Aorta (tissue), 5 donors: ENCODE results near the gene TIAM1. TPM values are rescaled to one million over a fixed set of nuclear protein-coding genes. Genes with fewer than 3 reads are reported as not detected.

Experiments
- ATAC-seq: fragments of 200-7000 bp; cut with Tn5 transposase; one replicate; pipeline ENCODE4 v1.9.1; 2022; ENCODE audit warnings: moderate library complexity; ENCODE audit not compliant: low FRiP score
- DNase-seq, 2 donors: peaks; one replicate each; pipeline ENCODE4 v3.0.0-alpha.2; 2020
- H3K27ac ChIP-seq, 2 donors: one replicate each; pipeline ENCODE4 v1.5.1; 2013; ENCODE audit warnings: low read length in 2 of 2, mild to moderate bottlenecking in 2 of 2, moderate library complexity in 2 of 2, control low read depth in 1 of 2, inconsistent platforms in 1 of 2, low read depth in 1 of 2
- H3K27me3 ChIP-seq, 2 donors: one replicate each; pipeline ENCODE4 v1.6.1; 2013; ENCODE audit warnings: control low read depth in 1 of 2, low read length in 1 of 2, mild to moderate bottlenecking in 1 of 2, moderate library complexity in 1 of 2; ENCODE audit not compliant: insufficient read depth in 2 of 2, control insufficient read depth in 1 of 2
- H3K36me3 ChIP-seq, 2 donors: one replicate each; pipeline ENCODE4 v1.6.1; 2013; ENCODE audit warnings: control low read depth in 1 of 2, low read length in 1 of 2, mild to moderate bottlenecking in 1 of 2; ENCODE audit not compliant: insufficient read depth in 2 of 2, control insufficient read depth in 1 of 2
- H3K4me1 ChIP-seq, 2 donors: one replicate each; pipeline ENCODE4 v1.6.1; 2013; ENCODE audit warnings: low read length in 2 of 2, control low read depth in 1 of 2, mild to moderate bottlenecking in 1 of 2, moderate library complexity in 1 of 2; ENCODE audit not compliant: insufficient read depth in 2 of 2, control insufficient read depth in 1 of 2
- H3K4me3 ChIP-seq, 2 donors: one replicate each; pipeline ENCODE4 v1.5.1; 2013; ENCODE audit warnings: low read length in 2 of 2, control low read depth in 1 of 2, mild to moderate bottlenecking in 1 of 2
- H3K9me3 ChIP-seq: one replicate; pipeline ENCODE4 v1.6.1; 2013; ENCODE audit warnings: mild to moderate bottlenecking, low read length; ENCODE audit not compliant: control insufficient read depth
- WGBS, 2 donors: extraction: QIAGEN DNeasy Blood & Tissue Kit; methylation state at CpG; one replicate each; pipeline ENCODE4 v1.1.7; 2013; 5-methylcytosine and 5-hydroxymethylcytosine counted together
- intact Hi-C, 2 donors: fragments of 100-400 bp; cut with DNase I; formaldehyde crosslinking; loops; one replicate each; pipeline versions ENCODE4 v1.14.2 to v1.15.0; 2022
- polyA plus RNA-seq, 2 donors: library from polyadenylated mRNA; stranded (reverse); fragments of 200-250 nt; gene quantifications; one replicate each; pipeline ENCODE4 v1.2.3, GENCODE V29; 2013
- total RNA-seq, 2 donors: library from RNA; stranded (reverse); fragmentation: NEBNext Ultra II Directional; extraction: Animal tissue kit (Norgen Biotek cat#: 25700); gene quantifications; one replicate each; pipeline ENCODE4 v1.2.1, GENCODE V29; 2021
- donor health status: healthy with polysubstance abuse.
- donor health status: Bipolar disorder and iron deficiency.
- donor health status: DM: no; HTN: no; CAD: no.
- donor health status: DM: no; HTN: no; CAD: no.
- donor health status: DM: yes; HTN: yes; CAD: no.

Gene TIAM1
- total and polyA plus RNA-seq, 4 donors = 0.50 to 15.8 (median 12.9) TPM; not detected in 1

GRCh38 chr21:31348188-31348587 is 4.1 kb upstream of the TIAM1 start:
- no peaks in the 10 kb centered on the region for H3K9me3 ChIP-seq
- 79 to 81% methylated on average over 7 of the region's 7 CpGs for WGBS, 2 donors
- H3K4me3 ChIP-seq = no peak overlapping the region
- ATAC-seq (no peak), DNase-seq (no peak)
- no peaks in the 10 kb centered on the region for H3K4me1 ChIP-seq
- no peaks in the 10 kb centered on the region for H3K27me3 ChIP-seq
- no peak overlapping the region for H3K27ac ChIP-seq
- intact Hi-C loops = no loop called here
- H3K36me3 ChIP-seq = no peaks in the 10 kb centered on the region

GRCh38 chr21:31347435-31348032 is 3.5 kb upstream of the TIAM1 start:
- no peaks in the 10 kb centered on the region for H3K36me3 ChIP-seq
- H3K27ac ChIP-seq = no peak overlapping the region
- no peak for DNase-seq
- no peaks in the 10 kb centered on the region for H3K9me3 ChIP-seq
- 35 to 40% methylated on average over 15 of the region's 15 CpGs for WGBS, 2 donors
- H3K4me3 ChIP-seq = no peak overlapping the region
- ATAC-seq = no peak
- H3K27me3 ChIP-seq = no peaks in the 10 kb centered on the region
- no peaks in the 10 kb centered on the region for H3K4me1 ChIP-seq
- intact Hi-C loops = no loop called here

- Histone ChIP-seq H3K27me3 (no peaks in the 10 kb centered on the region), H3K27ac (no peak overlapping the region), H3K4me3 (no peak overlapping the region), H3K9me3 (no peaks in the 10 kb centered on the region), H3K36me3 (no peaks in the 10 kb centered on the region), H3K4me1 (no peaks in the 10 kb centered on the region)
- DNase-seq = no peak
- no peak for ATAC-seq
- WGBS, 2 donors = 50 to 55% methylated on average over 14 of the region's 14 CpGs
- intact Hi-C loops = no loop called here
These were observed 2.3 kb upstream of the TIAM1 start for GRCh38 chr21:31346256-31346821.

DNA sequence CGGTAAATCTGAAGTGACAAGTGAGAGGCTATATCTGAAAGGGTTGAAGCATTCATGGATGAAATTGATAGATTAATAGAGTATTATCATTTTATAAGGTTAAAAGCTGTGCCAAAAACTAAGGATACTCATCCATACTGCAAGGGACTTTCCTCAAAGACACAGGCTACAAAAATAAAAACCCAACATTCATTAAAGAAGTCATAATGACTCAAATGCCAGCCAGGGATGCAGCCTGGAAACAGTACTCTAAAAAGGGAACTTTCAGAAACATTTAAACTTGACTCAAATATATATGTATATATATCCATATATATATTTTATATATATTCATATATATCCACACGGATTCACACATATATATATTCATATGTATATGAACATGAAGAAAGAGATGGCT is 1.1 kb upstream of the TIAM1 start:
- H3K9me3 ChIP-seq = no peaks in the 10 kb centered on the region
- no peak overlapping the region for H3K4me3 ChIP-seq
- DNase-seq (no peak), ATAC-seq (no peak)
- intact Hi-C loops = no loop called here
- no peaks in the 10 kb centered on the region for H3K36me3 ChIP-seq
- 78 to 79% methylated on average over 2 of the region's 2 CpGs for WGBS, 2 donors
- H3K27ac ChIP-seq = no peak overlapping the region
- no peaks in the 10 kb centered on the region for H3K4me1 ChIP-seq
- H3K27me3 ChIP-seq = no peaks in the 10 kb centered on the region

- H3K4me1 ChIP-seq = no peaks in the 10 kb centered on the region
- DNase-seq (no peak), ATAC-seq (no peak)
- intact Hi-C loops = no loop called here
- no peaks in the 10 kb centered on the region for H3K27me3 ChIP-seq
- no peak overlapping the region for H3K4me3 ChIP-seq
- H3K9me3 ChIP-seq = no peaks in the 10 kb centered on the region
- WGBS, 2 donors = 5 to 44% methylated on average over 2 of the region's 2 CpGs
- H3K36me3 ChIP-seq = no peaks in the 10 kb centered on the region
- no peak overlapping the region for H3K27ac ChIP-seq
These were observed 991 bp downstream of the TIAM1 start for GRCh38 chr21:31343030-31343510.

DNA sequence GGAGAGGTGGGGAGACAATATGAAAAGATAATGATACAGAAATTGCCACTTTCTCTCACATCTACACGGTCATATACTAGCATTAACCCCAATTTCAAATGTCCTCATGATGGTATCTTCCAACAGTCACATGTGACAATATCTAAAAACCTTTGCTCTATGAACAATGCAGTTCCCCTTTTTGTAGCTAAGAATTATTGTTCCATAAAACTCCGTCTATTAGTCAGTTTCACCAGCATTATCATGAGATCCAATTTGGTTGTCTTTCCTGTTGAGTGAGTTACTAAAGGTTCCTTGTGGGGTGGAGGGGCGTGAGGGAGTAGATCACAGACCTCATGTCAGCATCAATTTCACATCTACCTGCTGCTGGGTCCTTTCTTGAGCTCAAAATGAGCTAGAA is 1.7 kb downstream of the TIAM1 start:
- H3K36me3 ChIP-seq = no peaks in the 10 kb centered on the region
- no peaks in the 10 kb centered on the region for H3K27me3 ChIP-seq
- WGBS, 2 donors = 73 to 74% methylated on average over 3 of the region's 3 CpGs
- ATAC-seq = no peak
- intact Hi-C loops = no loop called here
- DNase-seq = no peak
- H3K4me1 ChIP-seq = no peaks in the 10 kb centered on the region
- H3K27ac ChIP-seq = no peak overlapping the region
- H3K9me3 ChIP-seq = no peaks in the 10 kb centered on the region
- H3K4me3 ChIP-seq = no peak overlapping the region

DNA sequence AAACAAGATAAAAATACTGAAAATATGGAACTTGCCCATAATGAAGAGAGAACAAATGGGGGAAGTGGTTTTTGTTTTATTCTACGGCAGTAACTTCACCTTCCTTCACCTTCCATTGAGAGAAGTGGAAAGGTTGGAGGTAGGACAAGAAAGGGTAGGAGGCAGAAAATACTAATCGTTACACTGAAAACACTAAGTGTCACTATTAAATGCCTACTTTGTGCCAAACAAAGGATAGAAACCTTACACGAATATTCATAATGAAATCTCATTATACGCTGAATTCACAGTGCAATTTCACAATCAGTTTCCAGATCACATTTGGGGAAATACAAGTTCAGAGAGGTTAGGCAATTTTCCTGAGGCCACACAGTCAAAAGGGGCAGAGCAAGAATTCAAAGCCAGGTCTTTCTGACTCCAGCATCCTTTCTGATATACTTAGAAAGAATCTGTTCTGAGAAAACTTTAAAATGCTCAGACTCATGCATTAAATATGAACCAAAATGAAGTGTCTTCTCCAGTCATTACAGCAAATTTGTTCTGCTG is 3.0 kb downstream of the TIAM1 start:
- H3K4me3 ChIP-seq = no peak overlapping the region
- no peak for DNase-seq
- intact Hi-C loops = no loop called here
- H3K9me3 ChIP-seq = no peaks in the 10 kb centered on the region
- WGBS, 2 donors = 77 to 85% methylated on average over 4 of the region's 4 CpGs
- no peaks in the 10 kb centered on the region for H3K36me3 ChIP-seq
- ATAC-seq = no peak
- no peaks in the 10 kb centered on the region for H3K4me1 ChIP-seq
- H3K27me3 ChIP-seq = no peaks in the 10 kb centered on the region
- H3K27ac ChIP-seq = no peak overlapping the region

GRCh38 chr21:31340514-31340913 is 3.5 kb downstream of the TIAM1 start:
- whole genome bisulfite sequencing, 2 donors = 26 to 33% methylated on average over 6 of the region's 6 CpGs
- H3K9me3 ChIP-seq = no peaks in the 10 kb centered on the region
- no peak overlapping the region for H3K4me3 ChIP-seq
- H3K27ac ChIP-seq = no peak overlapping the region
- H3K36me3 ChIP-seq = no peaks in the 10 kb centered on the region
- ATAC-seq = no peak
- intact Hi-C loops = no loop called here
- H3K27me3 ChIP-seq = no peaks in the 10 kb centered on the region
- H3K4me1 ChIP-seq = no peaks in the 10 kb centered on the region
- DNase-seq = no peak

- no peak for ATAC-seq
- 80 to 87% methylated on average over 4 of the region's 4 CpGs for WGBS, 2 donors
These were observed 4.3 kb downstream of the TIAM1 start for GRCh38 chr21:31339721-31340120.

More at GRCh38 chr21:31339721-31340120, 4.3 kb downstream of the TIAM1 start:
- no peaks in the 10 kb centered on the region for H3K9me3 ChIP-seq
- no peaks in the 10 kb centered on the region for H3K36me3 ChIP-seq
- intact Hi-C loops = no loop called here
- DNase-seq = no peak
- H3K4me1 ChIP-seq = no peaks in the 10 kb centered on the region
- H3K27ac ChIP-seq = no peak overlapping the region
- H3K4me3 ChIP-seq = no peak overlapping the region
- H3K27me3 ChIP-seq = no peaks in the 10 kb centered on the region
